ENCODE measurements around the gene PMP22.

PMP22 gene

DNA sequence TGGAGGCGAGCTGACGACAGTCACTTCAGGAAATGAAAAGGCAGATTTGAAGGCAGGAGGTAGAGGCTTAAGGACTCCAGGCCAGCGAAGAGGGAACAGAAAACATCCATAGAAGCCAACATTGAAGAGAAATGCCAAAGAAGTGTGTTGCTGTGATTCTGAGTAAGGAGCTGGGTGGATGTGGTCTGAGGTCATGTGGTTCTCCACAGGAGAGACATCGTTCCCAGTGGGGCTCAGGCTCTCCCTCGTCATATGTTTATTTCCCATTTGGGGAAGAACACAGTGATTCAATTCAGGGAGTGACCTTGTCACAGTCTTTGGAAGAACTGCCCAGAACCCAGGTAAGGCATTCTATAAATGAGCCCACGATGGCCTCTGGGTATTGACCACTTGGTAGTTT, 6.6 kb upstream of the PMP22 start:
- TF ChIP-seq, protein P1, sequence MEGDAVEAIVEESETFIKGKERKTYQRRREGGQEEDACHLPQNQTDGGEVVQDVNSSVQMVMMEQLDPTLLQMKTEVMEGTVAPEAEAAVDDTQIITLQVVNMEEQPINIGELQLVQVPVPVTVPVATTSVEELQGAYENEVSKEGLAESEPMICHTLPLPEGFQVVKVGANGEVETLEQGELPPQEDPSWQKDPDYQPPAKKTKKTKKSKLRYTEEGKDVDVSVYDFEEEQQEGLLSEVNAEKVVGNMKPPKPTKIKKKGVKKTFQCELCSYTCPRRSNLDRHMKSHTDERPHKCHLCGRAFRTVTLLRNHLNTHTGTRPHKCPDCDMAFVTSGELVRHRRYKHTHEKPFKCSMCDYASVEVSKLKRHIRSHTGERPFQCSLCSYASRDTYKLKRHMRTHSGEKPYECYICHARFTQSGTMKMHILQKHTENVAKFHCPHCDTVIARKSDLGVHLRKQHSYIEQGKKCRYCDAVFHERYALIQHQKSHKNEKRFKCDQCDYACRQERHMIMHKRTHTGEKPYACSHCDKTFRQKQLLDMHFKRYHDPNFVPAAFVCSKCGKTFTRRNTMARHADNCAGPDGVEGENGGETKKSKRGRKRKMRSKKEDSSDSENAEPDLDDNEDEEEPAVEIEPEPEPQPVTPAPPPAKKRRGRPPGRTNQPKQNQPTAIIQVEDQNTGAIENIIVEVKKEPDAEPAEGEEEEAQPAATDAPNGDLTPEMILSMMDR (IDR thresholded peaks at IDR 0.05; ENCODE audit: low read depth, low read length), result no peak
- no peak for TF ChIP-seq EZH2phosphoT487 (IDR thresholded peaks at IDR 0.05; ENCODE audit: low read depth)

DNA sequence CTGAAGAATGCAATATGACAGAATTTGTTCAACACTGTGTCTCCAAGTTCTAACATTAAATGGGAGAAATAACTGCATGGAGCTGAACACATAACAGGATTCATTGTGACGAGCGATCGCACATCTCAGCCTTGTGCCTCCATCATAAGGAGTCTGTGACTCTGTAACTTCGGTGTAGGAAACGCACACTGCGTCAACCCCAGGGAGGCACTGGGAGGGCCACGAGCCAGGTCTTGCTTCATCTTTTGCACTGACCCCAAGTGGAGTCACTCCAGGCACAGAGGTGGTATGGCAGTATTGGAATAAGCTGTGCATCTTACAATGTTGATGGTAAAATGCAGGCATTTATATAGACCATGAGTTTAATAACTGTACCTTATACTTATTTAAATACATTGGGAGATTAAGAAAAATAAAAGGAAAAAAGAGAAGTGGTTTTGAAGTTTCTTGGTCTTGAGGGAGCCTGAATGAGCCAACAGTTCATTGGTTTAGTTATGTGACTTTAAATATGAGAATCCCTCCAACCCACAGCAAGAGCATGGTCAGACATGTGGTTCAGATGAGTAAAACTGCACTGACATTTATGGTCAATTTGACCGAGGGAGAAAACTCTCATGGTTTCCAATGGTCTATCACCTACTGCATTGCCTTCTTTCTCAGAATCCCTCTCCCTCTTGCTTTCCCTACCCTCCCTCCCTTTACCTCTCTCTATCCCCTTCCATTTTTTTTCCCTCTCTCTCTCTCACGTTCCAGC, 5.7 kb upstream of the PMP22 start:
- no peaks in the 10 kb centered on the region for H3K79me2 ChIP-seq (ENCODE audit: low read length)
- H3K36me3 ChIP-seq (replicated peaks; ENCODE audit: low read depth, low read length), result no peaks in the 10 kb centered on the region
- no peaks in the 10 kb centered on the region for H3K4me1 ChIP-seq (ENCODE audit: low read length)
- H3K4me3 ChIP-seq (ENCODE audit: low read length), result no peak overlapping the region
- TF ChIP-seq EZH2phosphoT487 (IDR thresholded peaks at IDR 0.05; ENCODE audit: low read depth), result no peak
- TF ChIP-seq, protein P1 (IDR thresholded peaks at IDR 0.05; ENCODE audit: low read depth, low read length), result no peak
- H3K27ac ChIP-seq (ENCODE audit: low read length), result no peak overlapping the region
- no peak overlapping the region for H2AFZ ChIP-seq (ENCODE audit: low read depth, low read length)
- H3K9ac ChIP-seq (ENCODE audit: low read length), result no peak overlapping the region
- H3K4me2 ChIP-seq (ENCODE audit: low read length), result 0 out of 2 replicates have a peak overlapping the region, but pooled peaks have one; percentile 14
- H3K27me3 ChIP-seq (ENCODE audit: low read depth, low read length), result no peaks in the 10 kb centered on the region
- H4K20me1 ChIP-seq (ENCODE audit: insufficient read depth, low read length), result no peaks in the 10 kb centered on the region
- no peaks in the 10 kb centered on the region for H3K9me3 ChIP-seq (ENCODE audit: insufficient read depth, low read length)

More for the DNA sequence above, 6.6 kb upstream of the PMP22 start:
- Histone ChIP-seq H3K4me2 (ENCODE audit: low read length) (no peak overlapping the region), H4K20me1 (ENCODE audit: insufficient read depth, low read length) (no peaks in the 10 kb centered on the region), H3K27me3 (ENCODE audit: low read depth, low read length) (no peaks in the 10 kb centered on the region), H2AFZ (ENCODE audit: low read depth, low read length) (no peak overlapping the region), H3K4me1 (ENCODE audit: low read length) (no peaks in the 10 kb centered on the region), H3K79me2 (ENCODE audit: low read length) (no peaks in the 10 kb centered on the region), H3K27ac (ENCODE audit: low read length) (no peak overlapping the region), H3K9ac (ENCODE audit: low read length) (no peak overlapping the region), H3K4me3 (ENCODE audit: low read length) (no peak overlapping the region), H3K9me3 (ENCODE audit: insufficient read depth, low read length) (no peaks in the 10 kb centered on the region), H3K36me3 (replicated peaks; ENCODE audit: low read depth, low read length) (no peaks in the 10 kb centered on the region)

DNA sequence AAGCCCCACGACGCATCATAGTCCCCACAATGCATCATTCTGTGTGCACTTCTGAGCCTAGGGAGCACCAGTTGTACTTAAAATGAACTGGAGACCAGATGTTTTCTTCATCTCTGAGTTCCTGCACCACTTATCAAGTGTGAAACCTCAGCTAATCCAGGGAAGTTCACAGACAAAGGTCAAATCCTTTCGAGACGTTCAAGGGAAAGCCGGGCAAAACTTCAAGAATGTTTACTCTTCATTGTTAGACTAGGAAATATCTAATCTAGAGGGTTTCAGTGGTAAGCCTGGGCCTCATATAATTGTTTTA, 4.6 kb upstream of the PMP22 start:
- H3K4me2 ChIP-seq (ENCODE audit: low read length), result no peak overlapping the region
- H3K27me3 ChIP-seq (ENCODE audit: low read depth, low read length), result no peaks in the 10 kb centered on the region

DNA sequence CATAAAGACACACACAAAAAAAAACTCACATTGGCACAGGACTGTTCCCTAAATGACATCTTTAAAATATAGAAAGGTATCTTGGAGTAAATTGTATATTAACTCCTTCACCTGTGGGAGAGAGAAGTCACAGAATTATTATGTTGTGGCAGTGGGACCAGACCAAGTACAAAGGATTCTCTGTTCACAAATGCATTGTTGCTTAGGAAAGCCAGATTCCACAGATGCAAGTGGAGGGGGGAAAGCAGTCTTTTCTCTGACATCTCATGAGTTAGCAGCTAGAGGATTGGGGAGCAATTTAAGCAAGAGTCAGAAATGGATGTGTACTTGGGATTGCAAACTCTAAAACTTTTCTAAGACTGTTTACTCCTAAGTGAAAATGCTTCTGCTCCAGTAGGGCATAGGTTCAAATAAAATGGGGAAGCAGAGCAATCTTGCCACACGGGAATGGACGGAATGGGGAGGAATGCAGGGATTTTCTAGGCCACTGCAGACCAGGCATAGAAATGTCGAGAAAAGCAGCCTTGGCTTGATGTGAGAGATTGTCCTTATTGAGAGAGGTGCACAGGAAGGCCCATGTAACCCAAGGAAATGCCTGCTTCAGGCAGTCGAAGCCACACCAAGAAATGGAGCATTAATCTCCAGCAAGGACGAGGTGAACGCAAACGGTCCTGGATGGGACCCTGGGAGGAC, 4.1 kb upstream of the PMP22 start:
- Histone ChIP-seq H3K4me1 (ENCODE audit: low read length) (no peaks in the 10 kb centered on the region), H3K4me3 (ENCODE audit: low read length) (no peak overlapping the region), H4K20me1 (ENCODE audit: insufficient read depth, low read length) (no peaks in the 10 kb centered on the region), H3K27me3 (ENCODE audit: low read depth, low read length) (no peaks in the 10 kb centered on the region), H3K9ac (ENCODE audit: low read length) (no peak overlapping the region), H2AFZ (ENCODE audit: low read depth, low read length) (no peak overlapping the region), H3K27ac (ENCODE audit: low read length) (no peak overlapping the region), H3K4me2 (ENCODE audit: low read length) (no peak overlapping the region), H3K79me2 (ENCODE audit: low read length) (no peaks in the 10 kb centered on the region), H3K36me3 (replicated peaks; ENCODE audit: low read depth, low read length) (no peaks in the 10 kb centered on the region), H3K9me3 (ENCODE audit: insufficient read depth, low read length) (no peaks in the 10 kb centered on the region)
- TF ChIP-seq, protein P1 (IDR thresholded peaks at IDR 0.05; ENCODE audit: low read depth, low read length), result no peak
- no peak for TF ChIP-seq EZH2phosphoT487 (IDR thresholded peaks at IDR 0.05; ENCODE audit: low read depth)

More for the DNA sequence above, 4.6 kb upstream of the PMP22 start:
- no peak overlapping the region for H3K4me3 ChIP-seq (ENCODE audit: low read length)
- H2AFZ ChIP-seq (ENCODE audit: low read depth, low read length), result no peak overlapping the region
- no peaks in the 10 kb centered on the region for H3K9me3 ChIP-seq (ENCODE audit: insufficient read depth, low read length)
- no peak overlapping the region for H3K9ac ChIP-seq (ENCODE audit: low read length)
- no peak for TF ChIP-seq EZH2phosphoT487 (IDR thresholded peaks at IDR 0.05; ENCODE audit: low read depth)
- TF ChIP-seq, protein P1 (IDR thresholded peaks at IDR 0.05; ENCODE audit: low read depth, low read length), result no peak
- no peak overlapping the region for H3K27ac ChIP-seq (ENCODE audit: low read length)
- no peaks in the 10 kb centered on the region for H3K36me3 ChIP-seq (replicated peaks; ENCODE audit: low read depth, low read length)
- no peaks in the 10 kb centered on the region for H4K20me1 ChIP-seq (ENCODE audit: insufficient read depth, low read length)
- no peaks in the 10 kb centered on the region for H3K79me2 ChIP-seq (ENCODE audit: low read length)
- H3K4me1 ChIP-seq (ENCODE audit: low read length), result no peaks in the 10 kb centered on the region
